GM19467 (cell line): ENCODE data around the gene PPAT.

Source experiments
- ATAC-seq: cut with Tn5 transposase; IDR thresholded peaks from one replicate; pipeline ENCODE4 v1.9.1; 2021; ENCODE audit warnings: mild to moderate bottlenecking, moderate library complexity; ENCODE audit not compliant: unreplicated experiment

The PPAT gene

DNA sequence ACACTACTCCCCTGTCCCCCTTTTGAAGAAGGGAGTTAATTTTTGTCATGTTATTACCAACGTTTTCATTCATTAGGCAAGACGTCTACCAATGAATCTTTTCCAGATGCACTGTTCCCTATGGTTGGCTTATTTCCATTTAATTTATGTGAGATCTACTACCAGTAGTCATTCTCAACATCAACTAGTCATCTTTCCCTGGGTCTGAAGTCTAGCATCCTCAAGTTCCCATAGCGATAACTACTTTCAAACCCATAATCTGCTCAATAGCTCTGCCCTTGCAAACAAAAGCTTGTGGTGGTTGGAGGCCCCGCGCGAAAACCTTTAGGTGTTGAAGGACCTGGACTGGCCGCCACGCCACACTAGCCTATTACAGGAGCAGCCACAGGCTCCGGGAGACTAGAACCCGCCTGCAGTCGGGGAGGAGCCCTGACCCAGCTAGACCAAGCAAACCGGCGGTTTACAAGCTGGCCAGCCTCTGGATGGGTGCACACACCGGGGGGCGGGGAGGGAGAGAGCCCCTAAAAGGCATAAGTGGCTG lies 746 bp downstream of the PPAT start:
- ATAC-seq: peak; percentile 12

GRCh38 chr4:56433280-56433679 lies 2.1 kb downstream of the PPAT start:
- no peak for ATAC-seq

GRCh38 chr4:56430203-56430602 lies 5.2 kb downstream of the PPAT start:
- ATAC-seq: no peak

DNA sequence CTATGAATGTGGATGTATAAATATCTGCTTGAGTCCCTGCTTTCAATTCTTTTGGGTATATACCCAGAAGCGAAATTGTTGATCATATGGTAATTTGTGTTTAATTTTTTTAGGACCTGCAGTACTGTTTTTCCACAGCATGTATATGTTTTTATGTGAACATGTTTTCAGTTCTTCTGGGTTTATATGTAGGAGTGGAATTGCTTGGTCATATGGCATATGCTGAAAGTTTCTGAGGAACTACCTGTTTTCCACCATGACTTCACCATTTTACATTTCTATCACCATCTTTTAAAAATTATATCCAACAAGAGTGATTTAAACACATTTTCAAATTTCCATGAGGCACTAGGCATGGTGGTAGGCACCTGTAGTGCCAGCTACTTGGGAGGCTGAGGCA lies 8.2 kb downstream of the PPAT start:
- no peak for ATAC-seq

- ATAC-seq: peak; percentile 72
These were observed 9.1 kb downstream of the PPAT start for GRCh38 chr4:56426273-56426672.

DNA sequence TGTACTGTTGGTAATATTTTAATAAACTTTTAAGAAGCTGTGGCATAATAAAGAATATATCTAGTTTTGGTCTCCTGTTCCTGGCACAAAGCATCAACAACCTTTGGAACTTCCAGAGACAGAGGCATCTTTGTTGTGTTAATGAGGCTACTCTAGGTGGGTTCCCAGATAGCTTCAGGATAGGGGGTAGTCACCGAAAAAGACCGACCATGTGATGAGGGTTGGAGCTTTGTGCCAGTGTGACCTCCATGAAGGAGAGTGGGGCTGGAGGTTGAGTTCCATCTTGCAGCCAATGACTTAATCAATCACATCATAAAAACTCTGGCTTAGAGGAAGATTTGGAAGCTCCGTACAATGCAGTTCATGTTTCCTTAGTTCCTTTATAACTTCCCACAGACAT lies 9.9 kb downstream of the PPAT start:
- no peak for ATAC-seq

- no peak for ATAC-seq
These were observed 10.5 kb downstream of the PPAT start for GRCh38 chr4:56424697-56425514.

- ATAC-seq: no peak
These were observed 11.2 kb downstream of the PPAT start for GRCh38 chr4:56424176-56424575.

DNA sequence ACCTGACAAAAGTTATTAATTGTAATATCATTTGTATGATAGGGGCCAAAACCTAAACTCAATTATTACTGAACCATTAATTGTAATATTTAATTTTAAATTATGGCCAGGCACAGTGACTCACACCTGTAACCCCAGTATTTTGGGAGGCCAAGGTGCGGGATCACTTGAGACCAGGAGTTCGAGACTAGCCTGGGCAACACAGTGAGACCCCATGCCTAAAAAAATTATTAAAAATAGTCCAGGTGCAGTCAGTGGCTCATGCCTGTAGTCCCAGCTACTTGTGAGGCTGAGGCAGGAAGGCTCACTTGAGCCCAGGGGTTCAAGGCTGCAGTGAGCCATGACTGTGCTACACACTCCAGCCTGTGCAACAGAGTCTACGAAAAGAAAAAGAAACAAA lies 18.0 kb downstream of the PPAT start:
- ATAC-seq: no peak

- ATAC-seq: no peak
These were observed 19.1 kb downstream of the PPAT start for GRCh38 chr4:56416349-56416748.

GRCh38 chr4:56414135-56414670 lies 21.2 kb downstream of the PPAT start:
- ATAC-seq: no peak

DNA sequence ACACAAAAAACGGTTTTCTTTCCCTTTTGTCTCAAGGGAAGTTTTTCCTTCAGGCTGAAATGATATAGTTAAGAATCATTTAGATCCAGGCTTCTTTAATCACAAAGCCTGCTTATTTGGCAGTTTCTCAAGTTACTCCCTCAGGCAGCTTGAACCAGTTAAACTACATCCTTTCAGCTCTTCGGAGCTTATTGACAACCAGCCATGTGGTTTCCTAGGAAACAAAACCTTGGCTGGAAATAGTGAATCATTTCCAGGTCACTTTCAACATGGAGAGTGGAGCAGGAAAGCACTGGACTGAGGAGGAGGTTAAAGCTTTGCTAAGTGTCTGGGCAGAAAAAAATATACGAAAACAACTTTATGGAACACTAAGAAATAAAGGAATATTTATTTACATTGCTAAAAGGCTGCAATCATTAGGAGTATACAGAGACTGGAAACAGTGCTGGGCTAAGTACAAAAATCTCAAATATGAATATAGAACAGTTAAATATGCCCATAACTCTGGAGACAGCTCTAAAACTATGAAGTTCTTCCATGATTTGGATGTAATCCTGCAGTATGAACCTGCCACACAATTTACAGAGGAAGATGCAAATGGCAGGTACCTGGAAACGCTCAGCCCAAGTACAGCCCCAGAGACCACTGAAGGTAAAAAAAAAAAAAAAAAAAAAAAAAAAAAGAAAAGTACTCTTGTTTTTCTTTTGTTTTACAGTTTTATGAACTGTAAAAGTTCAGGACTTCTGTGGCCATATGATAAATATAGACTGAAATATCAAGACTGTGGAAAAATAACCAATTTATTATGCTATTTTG lies 25.0 kb downstream of the PPAT start:
- ATAC-seq: no peak

- no peak for ATAC-seq
These were observed 25.8 kb downstream of the PPAT start for GRCh38 chr4:56409511-56410090.

GRCh38 chr4:56408978-56409377 lies 26.4 kb downstream of the PPAT start:
- no peak for ATAC-seq

- no peak for ATAC-seq
These were observed 29.3 kb downstream of the PPAT start for GRCh38 chr4:56406151-56406550.

GRCh38 chr4:56405016-56405415 lies 30.4 kb downstream of the PPAT start:
- ATAC-seq: no peak

DNA sequence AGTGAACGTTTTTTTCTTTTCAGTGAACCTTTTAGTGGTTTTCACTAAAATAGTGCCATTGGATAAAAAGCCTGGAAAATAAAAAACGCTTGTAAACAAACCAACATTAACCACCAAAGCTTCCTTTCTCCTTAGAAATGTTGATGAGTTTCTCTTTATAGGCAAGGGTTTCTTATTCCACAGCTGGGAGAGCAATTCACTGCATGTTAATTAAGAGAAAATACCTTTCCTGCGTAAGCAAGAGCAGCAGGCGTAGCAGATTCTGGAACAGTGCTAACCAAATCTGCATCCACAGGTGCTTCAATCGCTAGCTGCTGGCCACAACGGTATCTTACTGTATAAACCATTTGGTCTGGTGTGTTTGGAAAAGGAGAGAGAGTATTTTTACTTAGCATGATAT lies 34.9 kb downstream of the PPAT start:
- no peak for ATAC-seq

- no peak for ATAC-seq
These were observed 44.1 kb downstream of the PPAT start for GRCh38 chr4:56391270-56391669.

- ATAC-seq: no peak
These were observed 45.9 kb downstream of the PPAT start for GRCh38 chr4:56389558-56389957.

- ATAC-seq: no peak
These were observed 47.1 kb downstream of the PPAT start for GRCh38 chr4:56388306-56388705.
